GM12874 (cell line): Measurements from ENCODE around the gene CPM.

Experiments
- CTCF ChIP-seq: IDR thresholded peaks from 2 replicates; pipeline ENCODE4 v1.5.1; 2011; ENCODE audit warnings: low read depth, mild to moderate bottlenecking, control low read depth, low read length, moderate library complexity; ENCODE audit not compliant: insufficient read depth

The CPM gene

DNA sequence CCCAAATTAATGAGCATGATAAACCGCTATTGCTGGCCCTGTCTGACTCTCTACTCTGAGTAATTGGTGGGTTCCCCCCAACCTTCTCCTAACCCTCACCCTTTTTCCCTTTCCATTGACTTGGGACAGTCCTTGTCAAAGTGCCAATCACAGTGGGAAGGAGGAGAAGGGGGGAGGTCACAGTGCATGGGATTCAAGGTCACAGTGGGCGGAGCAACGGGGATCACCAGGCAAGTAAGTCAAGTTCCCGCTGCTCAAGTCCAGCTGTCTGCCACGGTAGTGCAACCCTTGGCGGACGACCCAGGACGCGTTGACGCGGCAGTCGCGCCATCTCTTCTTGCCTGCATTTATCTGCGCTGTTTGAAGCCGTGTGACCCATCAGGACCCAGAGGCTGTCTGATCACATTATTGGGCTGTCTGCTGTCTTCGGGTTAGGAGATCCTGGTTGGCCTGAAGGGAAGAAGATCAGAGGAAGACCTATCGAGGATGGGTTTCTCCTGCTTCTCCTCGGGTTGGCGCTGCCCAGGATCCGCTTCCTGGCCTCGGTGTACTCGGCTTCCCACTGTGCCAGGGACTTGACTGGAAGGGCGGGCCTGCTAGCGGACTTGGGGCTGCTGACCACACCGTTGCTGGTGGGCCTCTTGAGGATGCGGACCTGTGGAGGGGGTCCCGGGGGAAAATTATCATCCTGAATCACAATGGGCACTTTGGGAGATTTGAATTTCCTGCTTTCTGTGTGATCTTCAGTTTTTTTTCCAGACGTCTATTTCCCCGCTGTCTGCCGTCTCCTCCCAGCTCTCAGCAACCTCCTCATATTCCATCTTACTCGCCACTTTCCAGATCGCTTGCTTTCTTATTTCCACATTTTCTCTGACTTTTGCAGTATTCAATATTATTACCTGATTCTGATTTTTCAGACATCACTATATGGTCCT is 128.0 kb downstream of the CPM start:
- TF ChIP-seq CTCF = no peak

GRCh38 chr12:68803948-68804656 is 128.9 kb downstream of the CPM start:
- TF ChIP-seq CTCF = no peak
